HepG2 (cell line): ENCODE measurements around the gene ZC3H8. TPM values are rescaled to one million over a fixed set of nuclear protein-coding genes. Genes with fewer than 3 reads are reported as not detected.
A peak's percentile ranks its signal among the peaks of the same experiment; 100 is the strongest.

Experiments
- AGO2 ChIP-seq: fragments of 200-400 bp; formaldehyde crosslinking; optimal IDR thresholded peaks from 2 replicates; pipeline ENCODE3; 2017; ENCODE audit warnings: mild to moderate bottlenecking, low read depth, low read length, moderate library complexity
- FUBP1 ChIP-seq: sonication (generic); formaldehyde crosslinking; IDR thresholded peaks from 2 replicates; pipeline ENCODE4 v1.5.1; 2020; ENCODE audit warnings: missing genetic modification reagents, mild to moderate bottlenecking, borderline replicate concordance
- HOXA7 ChIP-seq: sonication (generic); formaldehyde crosslinking; IDR thresholded peaks from 2 replicates; pipeline ENCODE4 v1.8.1; 2022; ENCODE audit warnings: mild to moderate bottlenecking, missing genetic modification reagents, moderate library complexity
- KIAA2018 ChIP-seq: sonication (generic); formaldehyde crosslinking; IDR thresholded peaks from 2 replicates; pipeline ENCODE4 v1.5.0; 2020; ENCODE audit warnings: mild to moderate bottlenecking, missing genetic modification reagents, borderline replicate concordance
- SPEN ChIP-seq: sonication (generic); formaldehyde crosslinking; IDR thresholded peaks from 2 replicates; pipeline ENCODE4 v1.5.1; 2020; ENCODE audit warnings: low read depth, mild to moderate bottlenecking, missing genetic modification reagents
- ZNF235 ChIP-seq: sonication (generic); formaldehyde crosslinking; IDR thresholded peaks from 2 replicates; pipeline ENCODE4 v1.8.1; 2023; ENCODE audit warnings: mild to moderate bottlenecking, missing genetic modification reagents, borderline replicate concordance
- ZNF749 ChIP-seq: sonication (generic); formaldehyde crosslinking; IDR thresholded peaks from 2 replicates; pipeline ENCODE4 v1.8.0; 2022; ENCODE audit warnings: mild to moderate bottlenecking, missing genetic modification reagents, moderate library complexity, borderline replicate concordance
- polyA plus RNA-seq, 8 experiments: library from polyadenylated mRNA; depleted of rRNA in 3 of 8; stranded (reverse) in 7 of 8; unstranded in 1 of 8; fragments of >200 nt; fragmentation: Illumina TruSeq in 4 of 8; extraction: Trizol in 4 of 8; gene quantifications; 2 replicates each; pipeline versions ENCODE4 v1.2.1 to v1.2.3, GENCODE V29; 2011 to 2016; ENCODE audit warnings: low read depth in 4 of 8, missing spikeins in 1 of 8, mixed read lengths in 1 of 8; ENCODE audit not compliant: insufficient read depth in 1 of 8
- total RNA-seq, 5 experiments: library from RNA; depleted of rRNA; stranded (reverse); fragments of >200 nt; fragmentation: Illumina TruSeq; extraction: Trizol; gene quantifications; 2 replicates each; pipeline ENCODE4 v1.2.3, GENCODE V29; 2016; ENCODE audit warnings: low read depth in 1 of 5
- TF ChIP-seq, protein P1 (sequence below): sonication (generic); formaldehyde crosslinking; IDR thresholded peaks from 2 replicates; pipeline ENCODE4 v1.5.0; 2020; ENCODE audit warnings: missing genetic modification reagents, mild to moderate bottlenecking, borderline replicate concordance
- TF ChIP-seq, protein P2 (sequence below): sonication (generic); formaldehyde crosslinking; IDR thresholded peaks from 2 replicates; pipeline ENCODE4 v1.8.0; 2022; ENCODE audit warnings: missing genetic modification reagents, mild to moderate bottlenecking, moderate library complexity, borderline replicate concordance

ZC3H8 gene
- total and polyA plus RNA-seq, 2 of the 13 experiments (the other 11 are each of a cell fraction or from before 2014, with no cell fraction given): 4.5 to 17.0 TPM

GRCh38 chr2:112254466-112255240 is at the start of gene ZC3H8 (continued):
- no peak for TF ChIP-seq FUBP1 (CRISPR knock-in tag)
- TF ChIP-seq, protein P1, sequence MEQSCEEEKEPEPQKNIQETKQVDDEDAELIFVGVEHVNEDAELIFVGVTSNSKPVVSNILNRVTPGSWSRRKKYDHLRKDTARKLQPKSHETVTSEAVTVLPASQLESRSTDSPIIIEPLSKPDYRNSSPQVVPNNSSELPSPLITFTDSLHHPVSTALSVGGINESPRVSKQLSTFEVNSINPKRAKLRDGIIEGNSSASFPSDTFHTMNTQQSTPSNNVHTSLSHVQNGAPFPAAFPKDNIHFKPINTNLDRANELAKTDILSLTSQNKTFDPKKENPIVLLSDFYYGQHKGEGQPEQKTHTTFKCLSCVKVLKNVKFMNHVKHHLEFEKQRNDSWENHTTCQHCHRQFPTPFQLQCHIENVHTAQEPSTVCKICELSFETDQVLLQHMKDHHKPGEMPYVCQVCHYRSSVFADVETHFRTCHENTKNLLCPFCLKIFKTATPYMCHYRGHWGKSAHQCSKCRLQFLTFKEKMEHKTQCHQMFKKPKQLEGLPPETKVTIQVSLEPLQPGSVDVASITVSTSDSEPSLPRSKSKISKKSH: peak; percentile 98
- TF ChIP-seq, protein P2, sequence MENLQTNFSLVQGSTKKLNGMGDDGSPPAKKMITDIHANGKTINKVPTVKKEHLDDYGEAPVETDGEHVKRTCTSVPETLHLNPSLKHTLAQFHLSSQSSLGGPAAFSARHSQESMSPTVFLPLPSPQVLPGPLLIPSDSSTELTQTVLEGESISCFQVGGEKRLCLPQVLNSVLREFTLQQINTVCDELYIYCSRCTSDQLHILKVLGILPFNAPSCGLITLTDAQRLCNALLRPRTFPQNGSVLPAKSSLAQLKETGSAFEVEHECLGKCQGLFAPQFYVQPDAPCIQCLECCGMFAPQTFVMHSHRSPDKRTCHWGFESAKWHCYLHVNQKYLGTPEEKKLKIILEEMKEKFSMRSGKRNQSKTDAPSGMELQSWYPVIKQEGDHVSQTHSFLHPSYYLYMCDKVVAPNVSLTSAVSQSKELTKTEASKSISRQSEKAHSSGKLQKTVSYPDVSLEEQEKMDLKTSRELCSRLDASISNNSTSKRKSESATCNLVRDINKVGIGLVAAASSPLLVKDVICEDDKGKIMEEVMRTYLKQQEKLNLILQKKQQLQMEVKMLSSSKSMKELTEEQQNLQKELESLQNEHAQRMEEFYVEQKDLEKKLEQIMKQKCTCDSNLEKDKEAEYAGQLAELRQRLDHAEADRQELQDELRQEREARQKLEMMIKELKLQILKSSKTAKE (CRISPR knock-in tag): peak; percentile 30; the same call in 1 of the 2 replicates
- peak; percentile 88 for TF ChIP-seq AGO2
- peak; percentile 86; the same call in 1 of the 2 replicates for TF ChIP-seq ZNF235 (CRISPR knock-in tag)
- no peak for TF ChIP-seq HOXA7
- TF ChIP-seq KIAA2018 (CRISPR knock-in tag): no peak
- TF ChIP-seq ZNF749 (CRISPR knock-in tag): no peak; the same call in 1 of the 2 replicates
- peak; percentile 75 for TF ChIP-seq SPEN
